HepG2 (cell line): ENCODE results near the gene JPH4. TPM values are rescaled to one million over a fixed set of nuclear protein-coding genes. Genes with fewer than 3 reads are reported as not detected.
A peak's percentile ranks its signal among the peaks of the same experiment; 100 is the strongest.

Experiments
- ATRX ChIP-seq: sonication (generic); formaldehyde crosslinking; IDR thresholded peaks from 2 replicates; pipeline ENCODE4 v1.4.0; 2020; ENCODE audit warnings: missing genetic modification reagents, borderline replicate concordance
- BCL6 ChIP-seq: IDR thresholded peaks from 2 replicates; pipeline ENCODE4 v1.6.1; 2016; ENCODE audit warnings: missing genetic modification reagents, missing compliant biosample characterization
- KAT7 ChIP-seq: IDR thresholded peaks from 2 replicates; pipeline ENCODE4 v1.6.1; 2018; ENCODE audit warnings: borderline replicate concordance, missing compliant biosample characterization
- KDM5B ChIP-seq: sonication (generic); formaldehyde crosslinking; IDR thresholded peaks from 2 replicates; pipeline ENCODE4 v1.4.0; 2020; ENCODE audit warnings: missing genetic modification reagents, mild to moderate bottlenecking, borderline replicate concordance
- LCORL ChIP-seq, 2 experiments: fragments of 450-650 bp in 1 of 2; sonication (generic) in 1 of 2; formaldehyde crosslinking in 1 of 2; IDR thresholded peaks; 2 replicates each; pipeline versions ENCODE4 v1.5.0 to v1.6.1; 2017 to 2020; ENCODE audit warnings: antibody characterized with exemption in 1 of 2, missing genetic modification reagents in 1 of 2
- NPAS2 ChIP-seq: sonication (generic); formaldehyde crosslinking; IDR thresholded peaks from 2 replicates; pipeline ENCODE4 v1.8.0; 2022; ENCODE audit warnings: mild to moderate bottlenecking, missing genetic modification reagents, borderline replicate concordance
- PLRG1 ChIP-seq: fragments of 450-650 bp; conservative IDR thresholded peaks from 2 replicates; pipeline ENCODE4 v1.6.1; 2016
- SAFB2 ChIP-seq: sonication (generic); formaldehyde crosslinking; IDR thresholded peaks from 2 replicates; pipeline ENCODE4 v1.5.1; 2020; ENCODE audit warnings: missing genetic modification reagents, low read depth, mild to moderate bottlenecking, borderline replicate concordance
- SIN3A ChIP-seq: IDR thresholded peaks from 2 replicates; pipeline ENCODE4 v1.6.1; 2011; ENCODE audit warnings: low read depth, mild to moderate bottlenecking, control low read depth, low read length, borderline replicate concordance
- TAF1 ChIP-seq: sonication (generic); formaldehyde crosslinking; IDR thresholded peaks from 2 replicates; pipeline ENCODE4 v1.4.0; 2020; ENCODE audit warnings: missing genetic modification reagents
- YEATS2 ChIP-seq: sonication (generic); formaldehyde crosslinking; IDR thresholded peaks from 2 replicates; pipeline ENCODE4 v1.4.0; 2020; ENCODE audit warnings: missing genetic modification reagents, borderline replicate concordance
- ZNF143 ChIP-seq: sonication (generic); formaldehyde crosslinking; IDR thresholded peaks from 2 replicates; pipeline ENCODE4 v1.4.0; 2020; ENCODE audit warnings: missing genetic modification reagents
- ZNF230 ChIP-seq: sonication (generic); formaldehyde crosslinking; IDR thresholded peaks from 2 replicates; pipeline ENCODE4 v1.4.0; 2020; ENCODE audit warnings: mild to moderate bottlenecking, missing genetic modification reagents
- ZNF326 ChIP-seq: sonication (generic); formaldehyde crosslinking; IDR thresholded peaks from 2 replicates; pipeline ENCODE4 v1.4.0; 2020; ENCODE audit warnings: missing genetic modification reagents, borderline replicate concordance
- ZNF446 ChIP-seq: sonication (generic); formaldehyde crosslinking; IDR thresholded peaks from 2 replicates; pipeline ENCODE4 v1.5.0; 2020; ENCODE audit warnings: mild to moderate bottlenecking, missing genetic modification reagents
- ZNF878 ChIP-seq: sonication (generic); formaldehyde crosslinking; IDR thresholded peaks from 2 replicates; pipeline ENCODE4 v1.8.1; 2023; ENCODE audit warnings: mild to moderate bottlenecking, missing genetic modification reagents, moderate library complexity
- polyA plus RNA-seq, 8 experiments: library from polyadenylated mRNA; depleted of rRNA in 3 of 8; stranded (reverse) in 7 of 8; unstranded in 1 of 8; fragments of >200 nt; fragmentation: Illumina TruSeq in 4 of 8; extraction: Trizol in 4 of 8; gene quantifications; 2 replicates each; pipeline versions ENCODE4 v1.2.1 to v1.2.3, GENCODE V29; 2011 to 2016; ENCODE audit warnings: low read depth in 4 of 8, missing spikeins in 1 of 8, mixed read lengths in 1 of 8; ENCODE audit not compliant: insufficient read depth in 1 of 8
- total RNA-seq, 5 experiments: library from RNA; depleted of rRNA; stranded (reverse); fragments of >200 nt; fragmentation: Illumina TruSeq; extraction: Trizol; gene quantifications; 2 replicates each; pipeline ENCODE4 v1.2.3, GENCODE V29; 2016; ENCODE audit warnings: low read depth in 1 of 5
- TF ChIP-seq, protein P1 (sequence below): sonication (generic); formaldehyde crosslinking; IDR thresholded peaks from one replicate; pipeline ENCODE4 v1.5.1; 2020; ENCODE audit warnings: mild to moderate bottlenecking, missing genetic modification reagents; ENCODE audit errors: not compliant biosample characterization
- TF ChIP-seq, protein P2 (sequence below): sonication (generic); formaldehyde crosslinking; IDR thresholded peaks from 2 replicates; pipeline ENCODE4 v1.4.0; 2020; ENCODE audit warnings: missing genetic modification reagents, borderline replicate concordance

JPH4 gene
- total and polyA plus RNA-seq, 2 of the 13 experiments (the other 11 are each of a cell fraction or from before 2014, with no cell fraction given): 0.08 to 0.22 TPM

DNA sequence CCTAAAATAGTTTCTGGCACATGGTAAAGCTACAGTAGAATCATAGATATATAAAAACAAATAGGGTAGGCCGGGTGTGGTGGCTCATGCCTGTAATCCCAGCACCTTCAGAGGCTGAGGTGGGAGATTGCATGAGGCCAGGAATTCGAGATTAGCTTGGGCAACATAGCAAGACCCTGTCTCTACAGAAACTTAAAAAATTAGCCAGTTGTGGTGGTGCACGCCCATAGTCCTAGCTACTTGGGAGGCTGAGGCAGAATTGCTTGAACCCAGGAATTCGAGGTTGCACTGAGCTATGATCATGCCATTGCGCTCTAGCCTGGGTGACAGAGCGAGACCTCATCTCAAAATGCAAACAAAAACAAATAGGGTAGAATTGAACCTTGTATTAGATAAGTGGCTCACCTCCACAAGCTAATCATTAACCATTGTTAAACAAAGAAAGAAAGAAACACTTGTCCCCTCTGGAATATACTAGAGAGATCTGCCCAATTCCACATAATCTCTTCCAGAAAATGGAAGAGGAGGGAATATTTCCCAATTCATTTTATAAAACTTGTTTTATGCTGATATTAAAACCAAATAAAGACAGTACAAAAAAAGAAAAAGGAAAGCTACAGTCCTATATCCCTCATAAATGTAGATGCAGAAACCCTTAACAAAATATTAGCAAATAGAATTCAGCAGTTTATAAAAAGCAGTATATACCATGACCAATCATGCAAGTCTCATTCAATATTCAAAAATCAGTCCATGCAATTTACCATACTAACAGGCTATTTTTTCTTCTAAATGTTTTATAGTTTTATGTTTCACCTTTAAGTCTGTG is 34.9 kb upstream of the JPH4 start (continued):
- TF ChIP-seq, protein P1, sequence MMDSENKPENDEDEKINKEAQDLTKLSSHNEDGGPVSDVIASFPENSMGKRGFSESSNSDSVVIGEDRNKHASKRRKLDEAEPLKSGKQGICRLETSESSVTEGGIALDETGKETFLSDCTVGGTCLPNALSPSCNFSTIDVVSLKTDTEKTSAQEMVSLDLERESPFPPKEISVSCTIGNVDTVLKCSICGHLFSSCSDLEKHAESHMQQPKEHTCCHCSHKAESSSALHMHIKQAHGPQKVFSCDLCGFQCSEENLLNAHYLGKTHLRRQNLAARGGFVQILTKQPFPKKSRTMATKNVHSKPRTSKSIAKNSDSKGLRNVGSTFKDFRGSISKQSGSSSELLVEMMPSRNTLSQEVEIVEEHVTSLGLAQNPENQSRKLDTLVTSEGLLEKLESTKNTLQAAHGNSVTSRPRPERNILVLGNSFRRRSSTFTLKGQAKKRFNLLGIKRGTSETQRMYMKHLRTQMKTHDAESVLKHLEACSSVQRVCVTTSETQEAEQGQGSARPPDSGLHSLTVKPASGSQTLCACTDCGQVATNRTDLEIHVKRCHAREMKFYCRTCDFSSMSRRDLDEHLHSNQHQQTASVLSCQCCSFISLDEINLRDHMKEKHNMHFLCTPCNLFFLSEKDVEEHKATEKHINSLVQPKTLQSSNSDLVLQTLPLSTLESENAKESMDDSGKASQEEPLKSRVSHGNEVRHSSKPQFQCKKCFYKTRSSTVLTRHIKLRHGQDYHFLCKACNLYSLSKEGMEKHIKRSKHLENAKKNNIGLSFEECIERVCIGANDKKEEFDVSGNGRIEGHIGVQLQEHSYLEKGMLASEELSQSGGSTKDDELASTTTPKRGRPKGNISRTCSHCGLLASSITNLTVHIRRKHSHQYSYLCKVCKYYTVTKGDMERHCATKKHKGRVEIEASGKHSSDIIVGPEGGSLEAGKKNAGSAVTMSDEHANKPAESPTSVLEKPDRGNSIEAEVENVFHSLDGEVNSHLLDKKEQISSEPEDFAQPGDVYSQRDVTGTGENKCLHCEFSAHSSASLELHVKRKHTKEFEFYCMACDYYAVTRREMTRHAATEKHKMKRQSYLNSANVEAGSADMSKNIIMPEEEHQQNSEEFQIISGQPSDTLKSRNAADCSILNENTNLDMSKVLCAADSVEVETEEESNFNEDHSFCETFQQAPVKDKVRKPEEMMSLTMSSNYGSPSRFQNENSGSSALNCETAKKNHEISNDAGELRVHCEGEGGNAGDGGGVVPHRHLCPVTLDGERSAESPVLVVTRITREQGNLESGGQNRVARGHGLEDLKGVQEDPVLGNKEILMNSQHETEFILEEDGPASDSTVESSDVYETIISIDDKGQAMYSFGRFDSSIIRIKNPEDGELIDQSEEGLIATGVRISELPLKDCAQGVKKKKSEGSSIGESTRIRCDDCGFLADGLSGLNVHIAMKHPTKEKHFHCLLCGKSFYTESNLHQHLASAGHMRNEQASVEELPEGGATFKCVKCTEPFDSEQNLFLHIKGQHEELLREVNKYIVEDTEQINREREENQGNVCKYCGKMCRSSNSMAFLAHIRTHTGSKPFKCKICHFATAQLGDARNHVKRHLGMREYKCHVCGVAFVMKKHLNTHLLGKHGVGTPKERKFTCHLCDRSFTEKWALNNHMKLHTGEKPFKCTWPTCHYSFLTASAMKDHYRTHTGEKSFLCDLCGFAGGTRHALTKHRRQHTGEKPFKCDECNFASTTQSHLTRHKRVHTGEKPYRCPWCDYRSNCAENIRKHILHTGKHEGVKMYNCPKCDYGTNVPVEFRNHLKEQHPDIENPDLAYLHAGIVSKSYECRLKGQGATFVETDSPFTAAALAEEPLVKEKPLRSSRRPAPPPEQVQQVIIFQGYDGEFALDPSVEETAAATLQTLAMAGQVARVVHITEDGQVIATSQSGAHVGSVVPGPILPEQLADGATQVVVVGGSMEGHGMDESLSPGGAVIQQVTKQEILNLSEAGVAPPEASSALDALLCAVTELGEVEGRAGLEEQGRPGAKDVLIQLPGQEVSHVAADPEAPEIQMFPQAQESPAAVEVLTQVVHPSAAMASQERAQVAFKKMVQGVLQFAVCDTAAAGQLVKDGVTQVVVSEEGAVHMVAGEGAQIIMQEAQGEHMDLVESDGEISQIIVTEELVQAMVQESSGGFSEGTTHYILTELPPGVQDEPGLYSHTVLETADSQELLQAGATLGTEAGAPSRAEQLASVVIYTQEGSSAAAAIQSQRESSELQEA (CRISPR knock-in tag): no peak
- TF ChIP-seq LCORL (IDR thresholded peaks at IDR 0.05) (peak; percentile 76), LCORL (CRISPR knock-in tag; IDR thresholded peaks at IDR 0.05) (peak; percentile 95), ZNF326 (CRISPR knock-in tag) (no peak), KAT7 (CRISPR knock-in tag) (peak; percentile 99), BCL6 (CRISPR knock-in tag) (peak; percentile 91), SAFB2 (CRISPR knock-in tag) (no peak; the same call in 1 of the 2 replicates), NPAS2 (CRISPR knock-in tag) (no peak), SIN3A (0 out of 2 replicates have a peak, but pooled peaks have one; percentile 28), PLRG1 (no peak), KDM5B (no peak; the same call in 1 of the 2 replicates), TAF1 (CRISPR knock-in tag) (peak; percentile 46), YEATS2 (CRISPR knock-in tag) (peak; percentile 58; the same call in 1 of the 2 replicates), ATRX (no peak), ZNF878 (peak; percentile 83; the same call in 1 of the 2 replicates), ZNF143 (CRISPR knock-in tag) (no peak), ZNF230 (CRISPR knock-in tag) (peak; percentile 63; the same call in 1 of the 2 replicates), ZNF446 (no peak)
- TF ChIP-seq, protein P2, sequence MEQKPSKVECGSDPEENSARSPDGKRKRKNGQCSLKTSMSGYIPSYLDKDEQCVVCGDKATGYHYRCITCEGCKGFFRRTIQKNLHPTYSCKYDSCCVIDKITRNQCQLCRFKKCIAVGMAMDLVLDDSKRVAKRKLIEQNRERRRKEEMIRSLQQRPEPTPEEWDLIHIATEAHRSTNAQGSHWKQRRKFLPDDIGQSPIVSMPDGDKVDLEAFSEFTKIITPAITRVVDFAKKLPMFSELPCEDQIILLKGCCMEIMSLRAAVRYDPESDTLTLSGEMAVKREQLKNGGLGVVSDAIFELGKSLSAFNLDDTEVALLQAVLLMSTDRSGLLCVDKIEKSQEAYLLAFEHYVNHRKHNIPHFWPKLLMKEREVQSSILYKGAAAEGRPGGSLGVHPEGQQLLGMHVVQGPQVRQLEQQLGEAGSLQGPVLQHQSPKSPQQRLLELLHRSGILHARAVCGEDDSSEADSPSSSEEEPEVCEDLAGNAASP (CRISPR knock-in tag): peak; percentile 87
